Activated CD4-positive, alpha-beta T cell treated with anti-CD3 and anti-CD28 coated beads, Interleukin-10, Interleukin-2, amounts not matched to agents 100 ng/mL and 50 ng/mL, durations not matched to agents 16 hours and 8 hours (primary cell): ENCODE results near the gene TIMM10.

Experiments used
- DNase-seq: peaks from one replicate; pipeline ENCODE4 v3.0.0-alpha.2; 2020

Gene TIMM10

GRCh38 chr11:57481915-57482781, 48.4 kb downstream of the TIMM10 start:
- no peak for DNase-seq

GRCh38 chr11:57481315-57481714, 49.2 kb downstream of the TIMM10 start:
- DNase-seq, result no peak

GRCh38 chr11:57480409-57481137, 50.0 kb downstream of the TIMM10 start:
- peak; percentile 76 for DNase-seq

- no peak for DNase-seq
Observed at GRCh38 chr11:57479911-57480310, 50.6 kb downstream of the TIMM10 start.

GRCh38 chr11:57479021-57479663, 51.4 kb downstream of the TIMM10 start:
- DNase-seq, result no peak
